KMS-11 (cell line): ENCODE measurements around the gene DOCK11.

Experiments
- H2AFZ ChIP-seq: fragments of 200-600 bp; sonication (generic); 2 replicates; pipeline ENCODE4 v1.6.1; 2016; ENCODE audit warnings: antibody characterized with exemption, mixed run types, low read depth
- H3K27ac ChIP-seq: fragments of 200-600 bp; sonication (generic); 2 replicates; pipeline ENCODE4 v1.6.1; 2016; ENCODE audit warnings: mild to moderate bottlenecking, mixed run types
- H3K27me3 ChIP-seq: fragments of 200-600 bp; sonication (generic); 2 replicates; pipeline ENCODE4 v1.6.1; 2017; ENCODE audit warnings: mild to moderate bottlenecking, low read depth, mixed run types, moderate library complexity; ENCODE audit not compliant: insufficient read depth
- H3K36me3 ChIP-seq: fragments of 200-600 bp; sonication (generic); 2 replicates; pipeline ENCODE4 v1.6.1; 2017; ENCODE audit warnings: mild to moderate bottlenecking, mixed run types; ENCODE audit not compliant: insufficient read depth
- H3K4me1 ChIP-seq: fragments of 200-600 bp; sonication (generic); 2 replicates; pipeline ENCODE4 v1.6.1; 2016; ENCODE audit warnings: mild to moderate bottlenecking, low read depth, mixed run types; ENCODE audit not compliant: poor library complexity, severe bottlenecking
- H3K4me2 ChIP-seq: fragments of 200-600 bp; sonication (generic); 2 replicates; pipeline ENCODE4 v1.7.0; 2016; ENCODE audit warnings: mild to moderate bottlenecking, mixed run types
- H3K4me3 ChIP-seq: fragments of 200-600 bp; sonication (generic); IDR thresholded peaks from 2 replicates; pipeline ENCODE4 v1.6.1; 2017; ENCODE audit warnings: low read depth, low read length, mixed read lengths; ENCODE audit not compliant: insufficient read depth
- H3K79me2 ChIP-seq: fragments of 200-600 bp; sonication (generic); 2 replicates; pipeline ENCODE4 v1.6.1; 2016; ENCODE audit warnings: low read depth, mixed run types; ENCODE audit not compliant: insufficient read depth
- H3K9ac ChIP-seq: fragments of 200-600 bp; sonication (generic); 2 replicates; pipeline ENCODE4 v1.6.1; 2016; ENCODE audit warnings: mild to moderate bottlenecking, mixed run types
- H4K20me1 ChIP-seq: fragments of 200-600 bp; sonication (generic); 2 replicates; pipeline ENCODE4 v1.6.1; 2016; ENCODE audit warnings: mild to moderate bottlenecking, mixed run types; ENCODE audit not compliant: insufficient read depth
- CTCF ChIP-seq: fragments of 200-600 bp; sonication (generic); conservative IDR thresholded peaks from 2 replicates; pipeline ENCODE4 v1.6.1; 2017; ENCODE audit warnings: low read depth, mild to moderate bottlenecking, antibody characterized with exemption, low read length, moderate library complexity, mixed read lengths

DOCK11 gene

GRCh38 chrX:118633530-118633929 lies 137.9 kb downstream of the DOCK11 start:
- H3K4me1 ChIP-seq = no peaks in the 10 kb centered on the region
- H3K79me2 ChIP-seq = no peaks in the 10 kb centered on the region
- no peaks in the 10 kb centered on the region for H3K27me3 ChIP-seq
- no peak overlapping the region for H3K4me3 ChIP-seq
- H4K20me1 ChIP-seq = no peaks in the 10 kb centered on the region
- TF ChIP-seq CTCF = no peak
- H3K36me3 ChIP-seq = no peaks in the 10 kb centered on the region
- no peak overlapping the region for H3K4me2 ChIP-seq
- no peak overlapping the region for H3K9ac ChIP-seq
- no peak overlapping the region for H2AFZ ChIP-seq
- no peak overlapping the region for H3K27ac ChIP-seq

GRCh38 chrX:118634336-118634735 lies 138.7 kb downstream of the DOCK11 start:
- no peaks in the 10 kb centered on the region for H3K27me3 ChIP-seq
- H3K79me2 ChIP-seq = no peaks in the 10 kb centered on the region
- H3K9ac ChIP-seq = no peak overlapping the region
- no peaks in the 10 kb centered on the region for H3K36me3 ChIP-seq
- H4K20me1 ChIP-seq = no peaks in the 10 kb centered on the region
- no peak for TF ChIP-seq CTCF
- no peak overlapping the region for H2AFZ ChIP-seq
- no peak overlapping the region for H3K4me3 ChIP-seq
- no peaks in the 10 kb centered on the region for H3K4me1 ChIP-seq
- no peak overlapping the region for H3K27ac ChIP-seq
- H3K4me2 ChIP-seq = no peak overlapping the region

GRCh38 chrX:118637997-118638396 lies 142.4 kb downstream of the DOCK11 start:
- Histone ChIP-seq H3K4me2 (no peak overlapping the region), H3K79me2 (no peaks in the 10 kb centered on the region), H2AFZ (no peak overlapping the region), H3K9ac (no peak overlapping the region), H3K36me3 (no peaks in the 10 kb centered on the region), H4K20me1 (no peaks in the 10 kb centered on the region), H3K4me3 (no peak overlapping the region), H3K27ac (no peak overlapping the region), H3K4me1 (no peaks in the 10 kb centered on the region), H3K27me3 (no peaks in the 10 kb centered on the region)
- TF ChIP-seq CTCF = no peak

GRCh38 chrX:118644378-118644777 lies 148.8 kb downstream of the DOCK11 start:
- 0 out of 2 replicates have a peak, but pooled peaks have one; percentile 17 for TF ChIP-seq CTCF
- no peaks in the 10 kb centered on the region for H4K20me1 ChIP-seq
- no peak overlapping the region for H3K4me2 ChIP-seq
- no peaks in the 10 kb centered on the region for H3K4me1 ChIP-seq
- no peak overlapping the region for H3K4me3 ChIP-seq
- H3K36me3 ChIP-seq = no peaks in the 10 kb centered on the region
- H3K27me3 ChIP-seq = no peaks in the 10 kb centered on the region
- no peaks in the 10 kb centered on the region for H3K79me2 ChIP-seq
- H2AFZ ChIP-seq = no peak overlapping the region
- H3K27ac ChIP-seq = no peak overlapping the region
- no peak overlapping the region for H3K9ac ChIP-seq

GRCh38 chrX:118652717-118653116 lies 157.1 kb downstream of the DOCK11 start:
- Histone ChIP-seq H3K79me2 (no peaks in the 10 kb centered on the region), H3K4me3 (no peak overlapping the region), H3K27me3 (no peaks in the 10 kb centered on the region), H3K27ac (no peak overlapping the region), H3K4me1 (no peaks in the 10 kb centered on the region), H4K20me1 (no peaks in the 10 kb centered on the region), H3K9ac (no peak overlapping the region), H3K4me2 (no peak overlapping the region), H2AFZ (no peak overlapping the region), H3K36me3 (no peaks in the 10 kb centered on the region)
- TF ChIP-seq CTCF = no peak
